GM19438 (cell line): ENCODE data around the gene TLX2.

Experiments
- ATAC-seq: cut with Tn5 transposase; IDR thresholded peaks from one replicate; pipeline ENCODE4 v1.9.1; 2021; ENCODE audit warnings: low read depth; ENCODE audit not compliant: unreplicated experiment

The TLX2 gene

DNA sequence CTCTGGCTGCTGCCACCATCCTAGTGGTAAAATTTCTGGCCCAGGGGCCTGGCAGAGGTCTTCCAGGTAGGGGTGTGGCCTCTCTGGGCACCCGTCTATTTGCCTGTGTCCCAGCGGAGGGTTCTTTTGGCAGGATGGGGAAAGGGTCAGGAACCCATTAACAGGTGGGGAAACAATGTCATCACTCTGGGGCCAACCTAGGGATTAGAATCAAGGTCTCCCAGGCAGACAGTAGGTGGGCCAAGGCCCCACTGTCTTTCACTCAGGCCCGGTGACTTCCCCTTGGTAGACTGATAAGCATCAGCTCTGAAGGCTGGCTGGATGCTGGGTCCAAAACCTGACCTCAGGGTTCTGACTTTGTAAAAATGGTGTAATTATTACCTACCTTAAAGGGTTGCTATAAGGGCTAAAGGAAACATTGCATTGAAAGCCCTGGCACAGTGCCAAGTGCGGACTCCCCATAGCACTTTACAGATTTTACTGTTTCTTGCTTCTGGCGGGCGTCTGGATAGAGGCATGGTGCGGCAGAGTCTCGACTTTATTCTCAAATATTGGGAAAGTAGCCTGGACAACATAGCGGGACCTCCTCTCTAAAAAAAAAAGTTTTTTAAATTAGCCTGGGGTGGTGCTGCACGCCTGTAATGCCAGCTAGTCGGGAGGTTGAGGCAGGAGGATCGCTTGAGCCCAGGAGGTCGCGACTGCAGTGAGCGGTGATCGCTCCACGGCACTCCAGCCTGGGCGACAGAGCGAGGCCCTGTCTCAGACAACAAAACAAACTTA lies 17.1 kb upstream of the TLX2 start:
- ATAC-seq: no peak

DNA sequence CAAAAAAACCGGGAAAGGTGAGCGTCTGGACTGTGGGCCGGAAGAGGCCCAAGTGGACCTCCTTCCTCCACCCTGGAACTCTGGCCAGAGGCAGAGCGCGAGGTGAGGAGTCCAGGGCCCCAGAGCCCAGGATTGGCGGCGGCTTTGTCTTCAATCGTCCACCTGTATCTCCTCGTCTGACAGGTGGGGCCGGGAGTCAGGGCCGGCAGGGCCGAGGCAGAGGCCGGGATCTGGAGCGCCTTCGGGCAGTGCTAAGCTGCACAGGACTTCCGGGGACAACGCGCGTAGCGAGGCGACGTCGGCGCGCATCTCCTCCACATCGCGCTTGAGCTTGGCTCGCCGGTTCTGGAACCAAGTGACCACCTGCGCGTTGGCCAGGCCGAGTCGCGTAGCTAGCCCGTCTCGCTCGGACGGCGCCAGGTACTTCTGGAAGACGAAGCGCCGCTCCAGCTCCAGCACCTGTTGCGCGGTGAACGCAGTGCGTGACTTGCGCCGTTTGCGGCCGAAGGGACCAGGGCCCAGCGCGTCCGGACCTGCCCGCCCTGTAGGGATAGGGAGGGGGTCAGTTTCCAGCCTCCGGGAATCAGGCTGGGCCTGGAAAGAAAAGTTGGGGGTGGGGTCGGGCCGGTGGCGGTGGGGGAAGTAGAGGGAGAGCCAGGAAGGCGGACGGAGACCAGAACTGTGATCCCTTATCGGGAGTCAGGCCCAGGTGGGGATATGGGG lies 16.3 kb upstream of the TLX2 start:
- ATAC-seq: no peak

GRCh38 chr2:74498500-74499266 lies 15.6 kb upstream of the TLX2 start:
- no peak for ATAC-seq

GRCh38 chr2:74499267-74499939 lies 14.8 kb upstream of the TLX2 start, which contains the start of gene LBX2:
TSS of gene LBX2 (minus strand) at chr2:74499603. CDS start at chr2:74499537, 66 bp downstream.
- no peak for ATAC-seq

DNA sequence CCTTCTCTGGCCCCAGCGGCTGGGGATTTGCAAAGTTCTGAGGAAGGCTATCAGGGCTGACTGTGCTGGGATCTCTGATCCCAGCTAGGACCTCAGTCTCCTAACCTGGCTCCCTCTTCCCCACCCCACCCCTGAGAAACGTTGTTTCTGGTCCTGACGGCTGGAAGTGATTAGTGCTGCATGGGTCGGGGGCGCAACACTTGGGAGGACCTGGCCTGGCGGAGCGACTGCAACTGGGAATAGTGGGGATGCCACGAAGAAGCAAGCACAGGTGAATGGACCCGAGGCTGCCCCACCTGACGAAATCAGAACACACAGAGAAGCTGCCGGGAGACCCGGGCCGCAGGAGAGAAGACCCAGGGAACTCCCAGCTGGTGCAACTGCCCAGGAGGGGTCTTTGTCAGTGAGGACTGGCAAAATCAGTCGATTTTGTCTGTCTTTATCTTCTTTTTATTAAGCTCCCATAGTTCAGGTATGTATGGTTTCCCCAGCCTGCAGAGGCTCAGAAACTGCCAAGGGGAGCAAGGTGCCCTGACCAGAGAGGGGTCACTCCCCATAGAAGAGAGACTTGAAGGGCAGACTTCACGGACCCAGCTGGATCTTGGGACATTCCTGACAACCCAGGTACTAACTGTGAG lies 14.2 kb upstream of the TLX2 start:
- no peak for ATAC-seq

DNA sequence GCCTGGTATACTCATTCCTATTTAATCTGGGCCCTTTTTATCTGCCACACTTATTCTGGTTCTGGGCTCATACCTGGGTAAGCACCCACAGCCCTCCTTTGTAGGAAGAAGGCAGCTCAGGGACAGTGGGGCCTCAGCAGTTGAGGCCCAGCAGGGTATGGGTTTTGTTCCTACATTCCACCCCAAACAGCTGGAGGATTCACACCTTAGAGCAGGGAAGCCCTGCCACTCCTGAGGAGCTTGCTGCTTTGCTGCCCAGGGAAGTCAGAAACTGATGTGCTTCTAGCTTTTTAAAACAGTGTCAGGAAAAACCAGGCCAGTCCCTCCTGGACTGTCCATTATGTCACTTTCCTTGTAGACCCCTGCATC lies 13.7 kb upstream of the TLX2 start:
- ATAC-seq: no peak

DNA sequence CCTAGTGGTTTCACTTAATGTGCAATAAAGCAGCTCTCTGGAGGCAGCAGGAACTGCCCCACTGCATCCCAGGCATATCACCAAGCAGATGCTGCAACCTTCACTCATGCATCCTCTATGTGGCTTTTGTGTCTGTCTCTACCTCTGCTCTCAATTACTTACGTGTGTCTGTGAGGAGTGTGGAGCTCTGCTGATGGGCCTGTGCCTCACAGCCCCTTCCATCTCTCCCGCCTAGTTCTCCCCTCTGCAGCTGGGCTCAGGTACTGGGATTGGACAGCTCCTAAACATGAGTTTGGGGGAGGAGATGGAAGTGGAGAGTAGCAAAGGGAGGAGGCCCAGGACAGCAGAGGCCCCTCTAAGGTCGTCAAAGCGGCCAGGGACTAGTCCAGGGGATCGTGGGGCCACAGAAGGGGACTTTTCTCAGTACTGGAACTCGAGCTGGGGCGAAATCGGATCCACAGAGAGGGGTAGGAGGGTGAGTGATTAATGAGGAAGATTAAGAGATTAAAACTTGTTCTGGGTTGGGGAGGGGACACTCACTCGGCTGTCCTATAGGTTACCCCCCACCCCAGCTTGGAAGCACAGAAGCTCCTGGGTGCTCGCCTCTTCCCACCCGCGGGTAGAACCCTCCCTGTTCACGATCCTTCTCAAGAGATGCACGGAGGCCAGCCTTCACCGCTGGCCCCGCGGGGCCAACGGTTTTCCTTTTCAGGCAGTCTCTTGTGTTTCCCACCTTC lies 12.7 kb upstream of the TLX2 start:
- ATAC-seq: no peak

GRCh38 chr2:74502147-74502719 lies 12.0 kb upstream of the TLX2 start:
- no peak for ATAC-seq

DNA sequence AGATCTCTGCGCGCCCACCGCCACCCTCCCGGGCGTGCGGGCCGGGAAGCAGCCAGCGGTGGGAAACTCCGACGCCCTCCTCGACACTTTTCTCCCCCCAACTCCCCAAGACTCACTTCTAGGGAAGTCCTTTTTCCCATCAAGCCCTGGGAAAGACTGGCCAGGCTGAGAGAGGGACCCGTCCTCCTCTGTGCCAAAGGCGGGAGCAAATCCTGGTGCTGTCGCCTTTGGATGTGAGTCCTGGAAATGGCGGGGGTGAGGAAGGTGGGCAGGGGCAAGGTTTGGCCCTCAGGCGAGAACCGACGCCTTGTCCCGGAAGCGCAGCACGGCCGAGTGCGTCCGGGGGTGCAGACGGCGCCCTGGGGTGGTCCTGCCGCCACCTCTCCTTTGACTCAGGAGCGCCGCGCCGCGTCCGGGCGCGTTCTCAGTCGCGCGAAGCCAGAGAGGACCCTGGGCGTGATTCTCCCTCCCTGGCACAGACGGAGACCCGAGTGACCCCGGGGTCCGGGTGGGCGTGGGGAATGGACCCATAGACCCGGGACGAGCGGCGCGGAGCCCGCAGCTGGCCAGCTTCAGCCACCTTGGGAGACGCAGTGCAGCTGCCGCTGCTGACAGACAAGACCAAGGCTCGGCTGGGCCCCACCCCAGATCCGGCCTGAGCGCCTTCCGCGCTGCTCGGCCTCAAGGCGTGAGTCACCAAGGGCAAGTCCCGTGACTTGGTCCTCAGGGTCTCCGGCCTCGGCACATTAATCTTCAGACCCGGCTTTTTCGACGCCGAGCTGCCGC lies 11.3 kb upstream of the TLX2 start:
- peak; percentile 41 for ATAC-seq

DNA sequence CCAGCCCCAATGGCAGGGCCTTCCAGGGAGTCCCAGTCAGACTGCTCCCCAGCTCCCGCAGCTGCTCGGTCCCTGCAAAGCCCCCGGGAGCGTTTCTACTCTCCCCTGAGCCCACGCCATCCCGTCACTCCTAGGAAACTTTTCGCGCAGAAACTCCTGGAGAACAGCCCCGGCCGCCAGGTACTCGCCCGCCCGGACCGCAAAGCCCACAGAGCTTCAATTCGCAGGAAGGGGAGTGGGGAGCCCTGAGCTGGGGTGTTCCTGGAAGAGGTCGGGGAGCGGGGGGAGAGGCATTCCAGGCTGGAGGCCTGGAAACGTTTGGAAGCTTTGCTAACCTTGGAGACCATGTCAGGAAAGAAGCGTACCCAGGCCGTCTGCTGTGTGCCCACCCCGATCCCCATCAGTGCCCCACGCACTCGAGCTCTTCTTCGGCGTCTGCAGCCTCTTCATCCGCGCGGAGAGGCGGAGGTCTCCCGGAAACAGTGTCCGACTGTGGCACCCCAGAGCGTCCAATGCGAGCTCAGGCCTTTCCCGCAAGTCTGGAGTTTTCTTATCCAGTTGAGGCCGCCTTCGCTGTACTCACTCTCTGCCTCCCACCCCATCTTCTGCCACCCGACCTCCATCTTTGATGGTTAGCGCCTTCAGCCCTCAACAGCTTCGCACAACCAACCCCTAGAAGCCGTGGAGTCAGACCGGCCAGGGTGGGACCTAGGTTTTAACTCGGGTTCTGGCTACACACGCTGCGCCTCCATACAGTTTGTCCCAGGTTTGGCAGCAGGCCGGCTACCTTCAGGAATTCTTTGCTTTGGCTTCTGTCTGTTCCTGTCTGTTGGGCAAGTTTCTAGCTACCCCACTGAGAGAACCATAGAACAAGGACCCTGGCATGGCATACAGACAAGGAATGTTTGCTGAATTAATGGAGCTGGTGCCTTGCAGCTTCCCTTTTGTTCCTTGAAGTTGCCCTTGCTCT lies 10.5 kb upstream of the TLX2 start:
- ATAC-seq: no peak

DNA sequence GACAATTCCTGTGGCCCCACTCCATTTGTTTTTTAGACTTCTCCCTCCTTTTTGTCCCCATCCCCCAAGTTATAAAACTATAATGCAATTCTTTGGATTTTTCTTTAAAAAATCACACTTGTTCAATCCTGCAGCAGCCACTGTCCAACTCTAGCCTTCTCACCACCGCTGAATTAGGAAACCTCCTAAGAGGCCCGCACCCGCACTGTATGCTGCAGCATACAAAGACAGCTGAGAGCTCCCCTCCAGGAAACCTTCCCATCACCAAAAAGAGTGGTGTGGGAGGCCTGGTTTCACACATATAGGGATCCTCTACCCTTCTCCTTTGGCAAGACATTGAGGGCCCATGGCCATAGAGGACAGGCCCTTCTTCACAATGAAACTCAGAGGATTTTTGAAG lies 9.7 kb upstream of the TLX2 start:
- no peak for ATAC-seq

DNA sequence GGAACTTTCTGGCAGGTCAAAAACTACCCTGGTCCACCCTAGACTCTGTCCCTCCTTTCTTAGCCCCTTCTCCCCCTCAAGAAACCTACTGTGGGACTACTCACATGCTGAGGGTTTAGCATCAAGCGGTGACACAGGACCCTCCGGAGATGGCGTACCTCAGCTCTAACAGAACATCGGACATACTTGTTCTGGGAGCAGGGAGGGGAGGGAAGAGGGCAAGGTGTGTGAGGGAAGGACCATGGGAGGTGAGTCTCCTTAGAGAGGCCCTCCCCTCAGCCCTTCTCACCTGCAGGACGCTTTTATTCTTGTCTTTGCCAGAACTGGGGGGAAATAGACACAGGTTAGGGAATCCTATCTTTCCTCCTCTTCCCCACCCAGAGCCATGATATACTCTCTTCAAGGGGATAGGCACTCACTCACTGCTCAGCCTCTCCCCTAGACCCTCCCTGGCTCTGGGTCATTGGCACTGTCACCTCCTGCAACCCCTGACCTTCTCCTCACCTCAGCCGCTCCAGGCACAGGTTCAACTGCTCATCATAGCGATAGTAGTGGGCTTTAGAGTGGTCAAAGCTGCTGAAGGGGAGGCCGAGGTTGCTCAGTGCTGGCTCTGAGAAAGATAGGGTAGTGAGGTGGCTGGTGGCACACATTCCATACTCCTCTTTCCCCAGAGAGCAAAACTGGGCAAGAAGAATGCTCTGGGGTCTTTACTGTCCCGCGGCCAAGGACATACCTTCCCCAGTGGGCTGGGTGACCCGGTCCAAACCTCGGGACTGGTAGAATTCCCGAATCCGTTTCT lies 8.6 kb upstream of the TLX2 start:
- ATAC-seq: no peak

DNA sequence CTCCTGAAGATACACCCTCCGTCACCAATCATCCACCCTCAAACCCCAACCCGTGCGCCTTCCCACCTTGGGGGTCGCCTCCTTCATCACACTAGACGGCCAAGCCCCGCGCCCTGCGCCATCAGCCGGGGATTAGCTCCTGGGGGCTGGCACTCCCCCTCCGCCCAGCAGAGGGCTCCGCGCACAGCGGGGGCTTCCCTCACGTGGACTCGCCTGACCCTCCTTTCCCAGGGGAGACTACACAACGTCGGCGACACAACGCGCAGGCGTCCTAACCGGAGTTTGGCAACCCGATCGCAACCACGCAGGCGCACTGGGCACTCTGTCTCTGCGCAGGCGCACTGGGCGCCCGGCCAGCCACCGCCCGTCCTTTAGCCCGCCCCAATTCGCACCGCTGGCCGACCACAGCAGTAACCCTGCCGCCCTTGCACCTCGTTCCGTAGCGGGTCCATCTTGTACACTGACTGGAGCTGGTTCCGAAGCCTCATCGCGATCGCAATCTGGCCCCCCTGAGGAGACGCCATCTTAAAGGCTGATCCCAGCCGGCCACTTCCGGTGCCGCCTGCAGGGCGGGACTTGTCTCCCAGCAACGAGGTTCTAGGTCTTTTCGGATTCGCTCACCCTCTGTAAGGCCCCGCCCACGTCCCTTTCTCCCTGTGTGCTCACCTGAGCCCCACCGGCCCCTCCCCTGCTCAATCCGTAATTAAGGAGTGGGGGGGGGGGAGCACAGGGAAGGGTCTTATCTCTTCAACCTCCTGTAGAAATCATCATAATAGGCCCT lies 6.9 kb upstream of the TLX2 start, which contains the start of gene PCGF1:
TSS of gene PCGF1 (minus strand) at position 551 of the 781 bp plus-strand sequence. CDS start at position 524, 27 bp downstream.
- peak; percentile 91 for ATAC-seq

DNA sequence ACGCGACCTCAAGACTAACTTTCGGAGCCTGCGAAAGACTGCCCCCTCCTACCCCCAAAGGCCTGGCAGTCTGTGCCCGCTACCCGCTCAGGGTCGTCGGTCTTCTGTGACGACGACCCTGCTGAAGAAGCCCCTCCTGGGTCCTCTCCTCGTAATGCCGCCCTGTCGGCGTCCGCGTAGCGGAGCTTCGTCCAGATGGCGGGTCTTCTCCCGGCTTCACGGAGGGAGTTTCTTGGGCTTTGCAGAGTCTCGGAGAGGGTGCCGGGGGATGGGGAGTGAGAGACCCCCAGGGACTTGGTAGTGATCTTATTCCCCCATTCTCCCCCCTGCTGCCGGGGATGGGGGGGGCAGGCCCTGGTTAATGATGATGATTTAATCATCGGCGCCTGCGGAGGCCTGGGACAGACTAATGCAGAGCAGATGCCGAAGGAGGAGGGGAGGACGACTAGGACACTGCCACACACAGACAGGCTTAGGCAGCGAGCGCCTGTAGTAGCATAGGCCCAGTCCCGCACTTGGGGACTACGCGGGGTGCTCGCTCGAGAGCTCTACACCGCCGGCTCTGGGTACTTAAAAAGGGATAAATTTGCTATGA lies 6.2 kb upstream of the TLX2 start:
- ATAC-seq: peak; percentile 2

DNA sequence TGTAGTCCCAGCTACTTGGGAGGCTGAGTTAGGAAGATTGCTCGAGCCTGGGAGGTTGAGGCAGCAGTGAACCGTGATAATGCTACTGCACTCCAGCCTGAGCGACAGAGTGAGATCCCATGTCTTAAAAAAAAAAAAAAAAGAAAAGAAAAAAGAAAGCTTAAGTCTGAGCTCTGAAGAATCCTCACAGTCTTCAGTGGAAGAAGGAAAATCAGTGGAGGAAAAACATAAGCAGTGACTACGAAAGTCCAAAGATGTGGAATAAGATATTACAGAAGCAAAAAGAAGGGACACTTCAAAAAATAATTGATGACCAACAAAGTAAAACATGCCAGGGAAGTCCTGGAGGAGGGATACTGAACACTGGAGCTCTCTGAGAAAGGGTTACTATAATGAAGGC lies 4.0 kb upstream of the TLX2 start:
- no peak for ATAC-seq
